Colonic mucosa (tissue), 4 donors: ENCODE measurements around the gene HBE1. TPM values are rescaled to one million over a fixed set of nuclear protein-coding genes. Genes with fewer than 3 reads are reported as not detected.
"Not testable (repeated sequence)": the region's sequence is repeated elsewhere in the genome, so short reads cannot be mapped to it uniquely, and the experiment has no call there.

Source experiments
- DNase-seq: peaks from one replicate; pipeline ENCODE4 v3.0.0-alpha.2; 2020
- H3K27ac ChIP-seq: fragments of 200-600 bp; one replicate; pipeline ENCODE4 v1.8.0; 2021
- H3K27me3 ChIP-seq: fragments of 200-600 bp; one replicate; pipeline ENCODE4 v1.8.0; 2021
- H3K36me3 ChIP-seq: fragments of 200-600 bp; one replicate; pipeline ENCODE4 v1.8.0; 2021
- H3K4me1 ChIP-seq: fragments of 200-600 bp; one replicate; pipeline ENCODE4 v1.8.0; 2021; ENCODE audit warnings: mild to moderate bottlenecking
- H3K4me3 ChIP-seq: fragments of 200-600 bp; one replicate; pipeline ENCODE4 v1.8.0; 2021
- H3K9ac ChIP-seq, 2 donors: one replicate each; pipeline ENCODE4 v1.7.0; 2013; ENCODE audit warnings: control low read depth in 2 of 2, low read depth in 2 of 2, low read length in 2 of 2
- H3K9me3 ChIP-seq: fragments of 200-600 bp; one replicate; pipeline ENCODE4 v1.8.0; 2021
- CTCF ChIP-seq: fragments of 200-600 bp; IDR thresholded peaks from one replicate; pipeline ENCODE4 v1.8.0; 2022; ENCODE audit warnings: antibody characterized with exemption, mild to moderate bottlenecking
- intact Hi-C: fragments of 100-400 bp; cut with DNase I; formaldehyde crosslinking; loops from one replicate; pipeline ENCODE4 v1.14.1; 2022
- total RNA-seq, 2 donors: library from RNA; stranded (reverse); fragmentation: NEBNext Ultra II Directional in 1 of 2; extraction: Animal tissue kit (Norgen Biotek cat#: 25700) in 1 of 2; gene quantifications; one replicate each; pipeline ENCODE4 v1.2.1, GENCODE V29; 2021
- donor health status: healthy.
- donor health status: DM: no; HTN: no; CAD: no.
- donor health status: DM: no; HTN: no; CAD: no.

Gene HBE1
- 1 to 10 TPM in 1 of 2 donors, not detected in 1; 4.0 TPM for total RNA-seq

DNA sequence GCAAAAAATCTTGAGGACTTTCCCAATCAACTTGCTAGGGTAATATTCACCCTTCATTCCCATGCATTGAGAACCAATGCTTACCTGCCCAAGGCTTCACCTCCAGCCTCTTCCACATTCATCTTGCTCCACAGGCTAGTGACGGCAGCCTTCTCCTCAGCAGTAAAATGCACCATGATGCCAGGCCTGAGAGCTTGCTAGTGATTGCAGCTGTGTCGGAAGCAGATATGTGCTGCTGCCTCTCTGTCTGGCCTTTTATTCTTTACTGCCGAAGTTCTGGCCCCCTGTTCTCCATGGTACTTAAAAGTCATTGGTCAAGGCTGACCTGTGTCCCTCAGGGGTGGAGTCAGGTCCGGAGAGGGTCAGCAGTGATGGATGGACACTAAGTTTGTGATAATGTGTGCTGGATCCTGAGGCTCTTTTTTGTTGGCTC is at the start of gene HBE1:
HBE1 (minus strand) TSS at position 231 of the 433 bp plus-strand sequence; CDS start at position 176, 55 bp downstream.
- Histone ChIP-seq H3K4me1 (no peaks in the 10 kb centered on the region), H3K27me3 (no peaks in the 10 kb centered on the region), H3K27ac (no peak within 1 kb of the TSS), H3K9me3 (no peaks in the 10 kb centered on the region), H3K4me3 (no peak within 1 kb of the TSS), H3K36me3 (no peaks in the 10 kb centered on the region), H3K9ac (no peak within 1 kb of the TSS)
- TF ChIP-seq CTCF: no peak
- DNase-seq: no peak
- intact Hi-C loops: no loop called here

- Histone ChIP-seq H3K4me1 (no peaks in the 10 kb centered on the region), H3K27me3 (no peaks in the 10 kb centered on the region), H3K4me3 (no peak overlapping the region), H3K36me3 (no peaks in the 10 kb centered on the region), H3K9ac (no peak overlapping the region), H3K9me3 (no peaks in the 10 kb centered on the region), H3K27ac (no peak overlapping the region)
- DNase-seq: no peak
- no peak for TF ChIP-seq CTCF
- intact Hi-C loops: no loop called here
Measured at GRCh38 chr11:5317292-5317691, 47.5 kb upstream of the HBE1 start.

DNA sequence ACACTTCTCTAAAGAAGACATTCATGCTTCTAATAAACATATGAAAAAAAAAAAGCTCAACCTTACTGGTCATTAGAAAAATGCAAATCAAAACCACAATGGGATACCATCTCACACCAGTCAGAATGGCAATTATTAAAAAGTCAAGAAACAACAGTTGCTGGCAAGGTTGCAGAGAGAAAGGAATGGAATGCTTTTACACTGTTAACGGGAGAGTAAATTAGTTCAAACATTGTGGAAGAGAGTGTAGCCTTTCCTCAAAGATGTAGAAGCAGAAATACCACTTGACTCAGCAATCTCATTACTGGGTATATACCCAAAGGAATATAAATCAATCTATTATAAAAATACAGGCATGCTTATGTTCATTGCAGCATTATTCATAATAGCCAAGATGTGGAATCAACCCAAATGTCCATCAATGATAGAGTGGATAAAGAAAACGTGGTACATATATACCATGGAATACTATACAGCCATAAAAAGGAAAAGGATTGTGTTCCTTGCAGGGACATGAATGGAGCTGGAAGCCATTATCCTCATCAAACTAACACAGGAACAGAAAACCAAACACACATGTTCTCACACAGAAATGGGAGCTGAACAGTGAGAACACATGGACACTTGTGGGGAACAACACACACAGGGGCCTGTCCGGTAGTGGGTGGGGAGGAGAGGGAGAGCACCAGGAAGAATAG is 43.7 kb upstream of the HBE1 start:
- H3K27me3 ChIP-seq, intact Hi-C loops, H3K9ac ChIP-seq, H3K4me3 ChIP-seq, H3K27ac ChIP-seq, H3K36me3 ChIP-seq, H3K9me3 ChIP-seq, H3K4me1 ChIP-seq, DNase-seq: not testable (repeated sequence)

GRCh38 chr11:5310423-5310822 is 40.7 kb upstream of the HBE1 start:
- no peak overlapping the region for H3K27ac ChIP-seq
- H3K9me3 ChIP-seq: no peaks in the 10 kb centered on the region
- intact Hi-C loops: no loop called here
- TF ChIP-seq CTCF: no peak
- no peaks in the 10 kb centered on the region for H3K27me3 ChIP-seq
- H3K36me3 ChIP-seq: no peaks in the 10 kb centered on the region
- no peak for DNase-seq
- H3K9ac ChIP-seq: no peak overlapping the region
- H3K4me1 ChIP-seq: no peaks in the 10 kb centered on the region
- no peak overlapping the region for H3K4me3 ChIP-seq

DNA sequence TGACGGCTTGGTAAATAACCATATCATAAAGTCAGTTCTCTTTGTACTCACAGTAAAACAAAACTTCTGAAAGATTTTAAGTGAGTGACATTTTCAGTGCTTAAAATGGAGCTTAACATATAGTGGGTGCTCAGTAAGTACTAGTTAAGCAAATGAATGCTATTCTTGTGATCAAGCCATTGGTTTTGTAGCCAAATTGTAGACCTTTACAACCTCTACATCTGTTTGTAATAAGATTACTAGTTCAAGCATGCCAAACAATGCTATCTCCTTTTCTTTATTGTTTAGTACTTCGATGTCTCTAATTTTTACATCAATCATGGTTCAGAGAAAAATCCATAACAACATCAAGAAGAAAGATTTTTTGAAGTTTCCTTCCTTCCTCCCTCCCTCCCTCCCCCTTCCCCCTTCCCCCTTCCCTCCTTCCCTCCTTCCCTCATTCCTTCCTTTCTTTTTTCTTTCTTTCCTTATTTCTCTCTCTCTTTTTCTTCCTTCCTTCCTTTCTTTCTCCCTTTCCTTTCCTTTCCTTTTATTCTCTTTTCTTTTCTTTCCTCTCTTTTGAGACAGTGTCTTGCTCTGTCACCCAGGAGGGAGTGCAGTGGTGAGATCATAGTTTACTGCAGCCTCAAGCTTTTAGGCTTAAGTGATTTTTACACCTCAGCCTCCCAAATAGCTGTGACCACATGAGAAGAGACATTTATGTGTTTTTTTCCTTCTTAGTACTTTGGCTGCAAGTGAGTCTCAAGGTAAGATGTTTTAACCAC is 37.7 kb upstream of the HBE1 start:
- no peaks in the 10 kb centered on the region for H3K9me3 ChIP-seq
- intact Hi-C loops: no loop called here
- H3K27ac ChIP-seq: no peak overlapping the region
- TF ChIP-seq CTCF: no peak
- DNase-seq: no peak
- no peaks in the 10 kb centered on the region for H3K36me3 ChIP-seq
- H3K4me1 ChIP-seq: no peaks in the 10 kb centered on the region
- H3K4me3 ChIP-seq: no peak overlapping the region
- H3K9ac ChIP-seq: no peak overlapping the region
- H3K27me3 ChIP-seq: no peaks in the 10 kb centered on the region

DNA sequence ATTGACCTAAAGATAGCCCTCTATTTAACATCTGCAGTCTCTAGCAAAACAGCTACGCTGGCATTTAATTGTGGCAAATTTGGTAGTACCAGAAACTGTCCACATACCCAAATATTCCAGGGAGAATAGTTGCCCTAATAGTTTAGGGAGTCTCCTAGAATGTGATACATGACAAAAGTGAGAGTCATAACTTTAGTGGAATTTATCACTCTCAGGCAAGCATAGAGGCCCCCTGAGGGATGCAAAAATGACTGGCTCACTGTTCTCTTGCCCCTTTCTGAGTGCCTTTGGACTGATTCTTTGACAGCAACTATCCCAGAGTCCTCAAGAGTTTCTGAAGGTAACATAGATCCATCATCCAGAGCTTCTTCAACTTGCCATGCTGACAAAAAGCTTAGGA is 34.3 kb upstream of the HBE1 start:
- H3K27me3 ChIP-seq: no peaks in the 10 kb centered on the region
- H3K4me3 ChIP-seq: no peak overlapping the region
- no peaks in the 10 kb centered on the region for H3K36me3 ChIP-seq
- no peaks in the 10 kb centered on the region for H3K9me3 ChIP-seq
- DNase-seq: no peak
- no peaks in the 10 kb centered on the region for H3K4me1 ChIP-seq
- H3K9ac ChIP-seq: no peak overlapping the region
- no peak for TF ChIP-seq CTCF
- no peak overlapping the region for H3K27ac ChIP-seq
- intact Hi-C loops: no loop called here
